Hematopoietic multipotent progenitor cell treated with erythropoietin and hydrocortisone succinate and interleukin-3 and kit ligand, for 8 days (in vitro differentiated cells): ENCODE data around the gene RGS14.

ENCODE experiments used
- DNase-seq: peaks from one replicate; pipeline ENCODE4 v3.0.0-alpha.2; 2015

The RGS14 gene

GRCh38 chr5:177380805-177381126 lies 23.0 kb downstream of the RGS14 start:
- no peak for DNase-seq

GRCh38 chr5:177382423-177383029 lies 24.8 kb downstream of the RGS14 start:
- DNase-seq: peak; percentile 60

GRCh38 chr5:177383181-177383580 lies 25.5 kb downstream of the RGS14 start:
- DNase-seq: no peak

- no peak for DNase-seq
Observed at GRCh38 chr5:177384134-177384533, 26.4 kb downstream of the RGS14 start, which contains the start of gene SLC34A1. Gene SLC34A1, plus strand, starts transcription at chr5:177384434. Its CDS starts 1,308 bp downstream, at chr5:177385742.

GRCh38 chr5:177385720-177386119 lies 28.0 kb downstream of the RGS14 start:
- no peak for DNase-seq

GRCh38 chr5:177386542-177386941 lies 28.8 kb downstream of the RGS14 start:
- no peak for DNase-seq

GRCh38 chr5:177387405-177387804 lies 29.7 kb downstream of the RGS14 start:
- no peak for DNase-seq

GRCh38 chr5:177388521-177389052 lies 30.9 kb downstream of the RGS14 start:
- no peak for DNase-seq

GRCh38 chr5:177389241-177390169 lies 31.8 kb downstream of the RGS14 start:
- no peak for DNase-seq

- peak; percentile 82 for DNase-seq
Observed at GRCh38 chr5:177390363-177391300, 32.9 kb downstream of the RGS14 start.

- no peak for DNase-seq
Observed at GRCh38 chr5:177392765-177393164, 35.0 kb downstream of the RGS14 start.

GRCh38 chr5:177393206-177393765 lies 35.6 kb downstream of the RGS14 start:
- no peak for DNase-seq

- no peak for DNase-seq
Observed at GRCh38 chr5:177393990-177394389, 36.3 kb downstream of the RGS14 start.

- DNase-seq: no peak
Observed at GRCh38 chr5:177396078-177396477, 38.4 kb downstream of the RGS14 start.

GRCh38 chr5:177396807-177397206 lies 39.1 kb downstream of the RGS14 start:
- no peak for DNase-seq

- DNase-seq: no peak
Observed at GRCh38 chr5:177397875-177398390, 40.2 kb downstream of the RGS14 start.

GRCh38 chr5:177399997-177400868 lies 42.5 kb downstream of the RGS14 start, which contains the start of gene PFN3:
Gene PFN3, minus strand, starts transcription at chr5:177400661. Its CDS starts 85 bp downstream, at chr5:177400576.
- DNase-seq: no peak

- DNase-seq: peak; percentile 58
Observed at GRCh38 chr5:177402271-177403043, 44.7 kb downstream of the RGS14 start.

- DNase-seq: no peak
Observed at GRCh38 chr5:177403102-177403791, 45.5 kb downstream of the RGS14 start.
